Endothelial cell (in vitro differentiated cells): ENCODE data around the gene GPD1. TPM values are rescaled to one million over a fixed set of nuclear protein-coding genes. Genes with fewer than 3 reads are reported as not detected.

ENCODE experiments used
- DNase-seq: peaks from one replicate; pipeline ENCODE4 v3.0.0; 2021; ENCODE audit warnings: low spot score
- H3K27ac Mint-ChIP-seq: one replicate; pipeline ENCODE4 v1.8.0; 2021; ENCODE audit warnings: mixed read lengths, inconsistent platforms; ENCODE audit not compliant: unreplicated experiment
- H3K27me3 Mint-ChIP-seq: one replicate; pipeline ENCODE4 v1.8.0; 2021; ENCODE audit warnings: mild to moderate bottlenecking, moderate library complexity, mixed read lengths, inconsistent platforms; ENCODE audit not compliant: unreplicated experiment
- H3K36me3 Mint-ChIP-seq: one replicate; pipeline ENCODE4 v1.8.0; 2021; ENCODE audit warnings: mild to moderate bottlenecking, low read depth, mixed read lengths, inconsistent platforms; ENCODE audit not compliant: unreplicated experiment
- H3K4me1 Mint-ChIP-seq: one replicate; pipeline ENCODE4 v1.8.0; 2021; ENCODE audit warnings: mild to moderate bottlenecking, mixed read lengths, inconsistent platforms; ENCODE audit not compliant: unreplicated experiment
- H3K4me3 Mint-ChIP-seq: one replicate; pipeline ENCODE4 v1.8.0; 2021; ENCODE audit warnings: mild to moderate bottlenecking, mixed read lengths, inconsistent platforms; ENCODE audit not compliant: unreplicated experiment
- H3K9me3 Mint-ChIP-seq: one replicate; pipeline ENCODE4 v1.8.0; 2021; ENCODE audit warnings: mixed read lengths, inconsistent platforms; ENCODE audit not compliant: unreplicated experiment
- total RNA-seq: library from RNA; stranded (reverse); fragmentation: NEBNext Ultra II Directional; extraction: Animal tissue kit (Norgen Biotek cat#: 25700); gene quantifications from one replicate; pipeline ENCODE4 v1.2.1, GENCODE V29; 2021; ENCODE audit not compliant: unreplicated experiment
- TF ChIP-seq, protein P1 (sequence below): fragments of 200-600 bp; sonication (generic); IDR thresholded peaks from one replicate; pipeline ENCODE4 v1.5.0; 2021; ENCODE audit warnings: antibody characterized with exemption; ENCODE audit not compliant: unreplicated experiment

Gene GPD1
- total RNA-seq, 1 donor from 2014 or later: not detected

DNA sequence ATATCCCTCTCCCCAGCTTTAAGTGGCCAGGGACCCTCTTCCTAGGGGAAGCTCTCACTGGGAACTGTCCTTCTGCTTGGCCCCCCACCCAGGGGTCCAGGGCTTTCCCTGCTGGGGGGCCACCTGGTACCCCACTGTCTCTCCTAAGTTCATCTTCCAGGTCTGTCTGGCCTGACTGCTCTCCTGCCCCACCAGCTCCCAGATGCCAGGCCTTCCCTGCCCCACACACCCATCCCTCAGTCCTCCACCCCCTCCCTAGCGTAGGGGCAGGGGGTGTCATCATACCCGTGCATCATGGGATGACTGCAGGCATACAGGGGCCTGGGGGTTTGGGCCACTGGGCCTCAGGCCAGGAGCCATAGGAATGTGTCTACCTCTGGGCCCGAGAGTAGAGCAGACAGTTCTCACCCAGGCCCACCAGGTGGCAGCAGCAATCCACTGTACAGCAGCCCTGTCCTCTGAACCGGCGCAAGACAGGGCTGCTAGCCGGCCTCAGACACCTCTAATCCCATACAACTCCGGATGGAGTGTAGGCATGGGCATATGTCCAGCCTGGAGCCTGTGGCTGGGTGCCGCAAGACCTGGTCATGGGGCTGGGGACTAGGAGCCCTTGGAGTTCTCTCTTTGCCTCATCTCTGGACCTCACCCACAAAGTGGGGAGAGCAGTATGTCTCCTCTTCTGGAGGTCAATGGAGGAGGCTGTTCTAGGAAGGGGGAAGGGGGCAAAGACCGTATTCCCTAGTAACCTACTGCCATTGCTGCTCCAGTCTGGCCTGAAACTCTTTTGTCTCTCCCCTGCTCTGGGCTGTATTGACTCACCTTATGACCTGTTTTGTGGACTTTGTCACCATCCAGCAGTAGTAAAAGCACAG is 28.6 kb upstream of the GPD1 start:
- DNase-seq: peak; percentile 92
- TF ChIP-seq, protein P1, sequence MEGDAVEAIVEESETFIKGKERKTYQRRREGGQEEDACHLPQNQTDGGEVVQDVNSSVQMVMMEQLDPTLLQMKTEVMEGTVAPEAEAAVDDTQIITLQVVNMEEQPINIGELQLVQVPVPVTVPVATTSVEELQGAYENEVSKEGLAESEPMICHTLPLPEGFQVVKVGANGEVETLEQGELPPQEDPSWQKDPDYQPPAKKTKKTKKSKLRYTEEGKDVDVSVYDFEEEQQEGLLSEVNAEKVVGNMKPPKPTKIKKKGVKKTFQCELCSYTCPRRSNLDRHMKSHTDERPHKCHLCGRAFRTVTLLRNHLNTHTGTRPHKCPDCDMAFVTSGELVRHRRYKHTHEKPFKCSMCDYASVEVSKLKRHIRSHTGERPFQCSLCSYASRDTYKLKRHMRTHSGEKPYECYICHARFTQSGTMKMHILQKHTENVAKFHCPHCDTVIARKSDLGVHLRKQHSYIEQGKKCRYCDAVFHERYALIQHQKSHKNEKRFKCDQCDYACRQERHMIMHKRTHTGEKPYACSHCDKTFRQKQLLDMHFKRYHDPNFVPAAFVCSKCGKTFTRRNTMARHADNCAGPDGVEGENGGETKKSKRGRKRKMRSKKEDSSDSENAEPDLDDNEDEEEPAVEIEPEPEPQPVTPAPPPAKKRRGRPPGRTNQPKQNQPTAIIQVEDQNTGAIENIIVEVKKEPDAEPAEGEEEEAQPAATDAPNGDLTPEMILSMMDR: peak; percentile 67
- H3K27ac Mint-ChIP-seq: no peak overlapping the region
- no peak overlapping the region for H3K4me3 Mint-ChIP-seq
- peaks cover 8% of the 10 kb centered on the region for H3K4me1 Mint-ChIP-seq
- H3K27me3 Mint-ChIP-seq: peaks cover 16% of the 10 kb centered on the region
- H3K9me3 Mint-ChIP-seq: no peaks in the 10 kb centered on the region
- H3K36me3 Mint-ChIP-seq: no peaks in the 10 kb centered on the region

DNA sequence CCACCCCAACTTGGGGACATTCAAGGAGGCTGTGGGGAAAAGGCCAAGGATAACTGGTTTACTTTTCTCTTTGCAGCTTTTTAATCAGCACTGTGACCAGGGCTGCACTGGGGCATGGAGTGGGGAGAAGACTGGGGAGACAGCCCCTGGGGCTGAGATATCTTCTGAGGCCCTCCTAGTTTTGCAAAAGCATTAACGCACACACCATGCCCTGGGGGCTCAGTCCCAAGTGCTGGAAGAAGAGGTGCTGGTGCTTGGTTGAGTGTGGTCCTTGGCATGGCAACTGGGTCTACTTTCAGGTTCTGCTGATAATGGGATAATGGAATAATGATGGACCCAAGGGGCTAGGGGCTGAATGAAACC is 28.0 kb upstream of the GPD1 start:
- H3K4me3 Mint-ChIP-seq: no peak overlapping the region
- H3K27me3 Mint-ChIP-seq: peaks cover 16% of the 10 kb centered on the region
- no peaks in the 10 kb centered on the region for H3K36me3 Mint-ChIP-seq
- peaks cover 1% of the 10 kb centered on the region for H3K4me1 Mint-ChIP-seq
- H3K9me3 Mint-ChIP-seq: no peaks in the 10 kb centered on the region
- DNase-seq: no peak
- no peak overlapping the region for H3K27ac Mint-ChIP-seq
- TF ChIP-seq, protein P1: no peak

DNA sequence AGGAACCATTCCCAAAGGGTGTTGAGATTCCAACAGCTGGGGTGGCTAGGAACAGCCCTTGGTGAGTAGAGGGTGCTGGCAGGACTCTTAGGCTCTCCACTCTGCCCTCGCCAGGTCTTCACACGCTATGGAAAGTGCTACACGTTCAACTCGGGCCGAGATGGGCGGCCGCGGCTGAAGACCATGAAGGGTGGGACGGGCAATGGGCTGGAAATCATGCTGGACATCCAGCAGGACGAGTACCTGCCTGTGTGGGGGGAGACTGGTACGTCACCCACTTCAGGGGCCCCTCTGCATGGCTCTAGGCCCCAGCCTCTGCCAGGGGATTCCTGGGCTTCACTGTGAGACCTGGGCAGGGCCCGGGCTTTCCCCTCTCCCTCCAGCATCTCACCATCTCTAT is 26.7 kb upstream of the GPD1 start:
- H3K4me1 Mint-ChIP-seq: no peaks in the 10 kb centered on the region
- H3K36me3 Mint-ChIP-seq: no peaks in the 10 kb centered on the region
- TF ChIP-seq, protein P1: no peak
- no peak for DNase-seq
- no peak overlapping the region for H3K27ac Mint-ChIP-seq
- no peaks in the 10 kb centered on the region for H3K9me3 Mint-ChIP-seq
- H3K27me3 Mint-ChIP-seq: peaks cover 17% of the 10 kb centered on the region
- no peak overlapping the region for H3K4me3 Mint-ChIP-seq

DNA sequence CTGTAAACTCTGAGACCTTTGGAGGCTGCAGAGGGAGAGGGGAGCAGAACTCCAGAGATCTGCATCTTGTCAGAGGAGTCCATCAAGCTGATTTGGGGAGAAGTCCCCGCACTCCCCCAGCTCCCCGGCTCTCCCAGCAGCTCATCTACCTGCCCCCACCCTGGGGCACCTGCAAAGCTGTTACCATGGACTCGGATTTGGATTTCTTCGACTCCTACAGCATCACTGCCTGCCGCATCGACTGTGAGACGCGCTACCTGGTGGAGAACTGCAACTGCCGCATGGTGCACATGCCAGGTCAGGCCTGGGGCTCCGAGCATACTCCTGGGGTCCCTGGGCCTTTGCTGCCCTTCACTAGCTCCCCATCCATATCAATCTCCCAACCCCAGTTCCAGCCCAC is 25.5 kb upstream of the GPD1 start:
- Mint-ChIP-seq H3K27ac (no peak overlapping the region), H3K27me3 (peaks cover 12% of the 10 kb centered on the region), H3K4me3 (no peak overlapping the region), H3K9me3 (no peaks in the 10 kb centered on the region), H3K4me1 (no peaks in the 10 kb centered on the region), H3K36me3 (no peaks in the 10 kb centered on the region)
- TF ChIP-seq, protein P1: no peak
- DNase-seq: no peak

DNA sequence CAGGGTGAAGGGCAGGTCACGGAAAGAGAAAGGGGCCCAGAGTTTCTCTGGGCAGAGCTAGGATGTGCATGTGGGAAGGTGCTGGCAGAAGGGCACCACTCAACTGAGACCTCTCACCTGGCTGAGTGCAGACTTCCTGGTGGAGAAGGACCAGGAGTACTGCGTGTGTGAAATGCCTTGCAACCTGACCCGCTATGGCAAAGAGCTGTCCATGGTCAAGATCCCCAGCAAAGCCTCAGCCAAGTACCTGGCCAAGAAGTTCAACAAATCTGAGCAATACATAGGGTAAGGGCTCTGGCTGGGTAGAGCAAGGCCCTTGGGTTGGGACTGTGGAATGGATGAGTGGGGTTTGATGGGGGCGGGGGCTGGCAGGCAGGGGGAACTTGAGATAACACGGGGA is 24.0 kb upstream of the GPD1 start:
- TF ChIP-seq, protein P1: no peak
- Mint-ChIP-seq H3K4me1 (peaks cover 5% of the 10 kb centered on the region), H3K4me3 (no peak overlapping the region), H3K9me3 (no peaks in the 10 kb centered on the region), H3K27ac (no peak overlapping the region), H3K27me3 (peaks cover 9% of the 10 kb centered on the region), H3K36me3 (no peaks in the 10 kb centered on the region)
- no peak for DNase-seq
